SH-SY5Y (cell line): ENCODE data around the gene FCRL5.

Experiments
- GATA2 ChIP-seq: IDR thresholded peaks from 2 replicates; pipeline ENCODE4 v1.6.1; 2011; ENCODE audit warnings: mild to moderate bottlenecking, low read depth, low read length
- GATA3 ChIP-seq: IDR thresholded peaks from 2 replicates; pipeline ENCODE4 v1.6.1; 2011; ENCODE audit warnings: low read depth, mild to moderate bottlenecking, low read length, moderate library complexity

- no peak for TF ChIP-seq GATA2
- TF ChIP-seq GATA3: no peak
Observed at GRCh38 chr1:157471531-157471930, 80.8 kb downstream of the FCRL5 start.
